SK-N-SH (cell line): ENCODE results near the gene HMG20A. TPM values are rescaled to one million over a fixed set of nuclear protein-coding genes. Genes with fewer than 3 reads are reported as not detected.

Experiments
- CTCF ChIA-PET: fragments of 300-600, 350-600 bp; formaldehyde crosslinking; extraction: SDS; loops from one replicate; lab custom pipeline; 2021; lab: Yijun Ruan, JAX
- POLR2A ChIA-PET: fragments of 350-600 bp; sonication (Branson Sonifier 250); formaldehyde crosslinking; extraction: SDS; loops from one replicate; lab custom pipeline; 2020; ENCODE audit warnings: antibody characterized with exemption, inconsistent platforms; lab: Yijun Ruan, JAX
- DNase-seq: peaks from one replicate; pipeline ENCODE4 v3.0.0; 2012
- H2AFZ ChIP-seq: fragments of 200-600 bp; sonication (generic); 2 replicates; pipeline ENCODE4 v1.8.1; 2016; ENCODE audit warnings: antibody characterized with exemption, mild to moderate bottlenecking, low read depth
- H3F3A ChIP-seq: fragments of 200-600 bp; sonication (generic); replicated peaks from 2 replicates; pipeline ENCODE3; 2016; ENCODE audit warnings: antibody characterized with exemption, mild to moderate bottlenecking; ENCODE audit not compliant: insufficient read depth
- H3K27ac ChIP-seq, 2 experiments: fragments of 200-500 bp in 1 of 2; fragments of 200-600 bp in 1 of 2; sonication (Bioruptor generic) in 1 of 2; sonication (generic), shearing (Covaris generic) in 1 of 2; 2 replicates each; pipeline versions ENCODE4 v1.5.1 to v1.6.1; 2014 to 2016; ENCODE audit warnings: low read depth in 2 of 2, inconsistent platforms in 1 of 2, low read length in 1 of 2, mild to moderate bottlenecking in 1 of 2, mixed read lengths in 1 of 2
- H3K27me3 ChIP-seq: fragments of 200-600 bp; sonication (generic), shearing (Covaris generic); 2 replicates; pipeline ENCODE4 v1.6.1; 2016; ENCODE audit warnings: mixed run types; ENCODE audit not compliant: insufficient read depth
- H3K36me3 ChIP-seq, 2 experiments: fragments of 200-500 bp in 1 of 2; fragments of 200-600 bp in 1 of 2; sonication (Bioruptor generic) in 1 of 2; sonication (generic) in 1 of 2; replicated peaks in 1 of 2; 2 replicates each; pipeline versions ENCODE3 to v1.5.1; 2014 to 2016; ENCODE audit warnings: low read length in 1 of 2, mild to moderate bottlenecking in 1 of 2; ENCODE audit not compliant: insufficient read depth in 2 of 2, control insufficient read depth in 1 of 2
- H3K4me1 ChIP-seq, 2 experiments: fragments of 200-500 bp in 1 of 2; fragments of 200-600 bp in 1 of 2; sonication (Bioruptor generic) in 1 of 2; sonication (generic), shearing (Covaris generic) in 1 of 2; 2 replicates each; pipeline versions ENCODE4 v1.5.1 to v1.6.1; 2014 to 2016; ENCODE audit warnings: low read depth in 1 of 2, low read length in 1 of 2, mixed run types in 1 of 2; ENCODE audit not compliant: insufficient read depth in 2 of 2, control insufficient read depth in 1 of 2
- H3K4me2 ChIP-seq: fragments of 200-600 bp; sonication (generic), shearing (Covaris generic); 2 replicates; pipeline ENCODE4 v1.6.1; 2017; ENCODE audit warnings: mixed run types
- H3K4me3 ChIP-seq, 2 experiments: fragments of 200-500 bp in 1 of 2; fragments of 200-600 bp in 1 of 2; sonication (Bioruptor generic) in 1 of 2; sonication (generic), shearing (Covaris generic) in 1 of 2; 2 replicates each; pipeline versions ENCODE4 v1.5.1 to v1.8.1; 2014 to 2016; ENCODE audit warnings: low read depth in 2 of 2, inconsistent platforms in 1 of 2, low read length in 1 of 2, mild to moderate bottlenecking in 1 of 2, mixed read lengths in 1 of 2, moderate library complexity in 1 of 2
- H3K79me2 ChIP-seq: fragments of 200-600 bp; sonication (generic); 2 replicates; pipeline ENCODE4 v1.8.1; 2017; ENCODE audit warnings: mild to moderate bottlenecking; ENCODE audit not compliant: insufficient read depth
- H3K9ac ChIP-seq: fragments of 200-600 bp; sonication (generic); 2 replicates; pipeline ENCODE4 v1.6.1; 2017; ENCODE audit warnings: mixed run types
- H3K9me2 ChIP-seq: fragments of 200-600 bp; sonication (generic); 2 replicates; pipeline ENCODE4 v1.6.1; 2017; ENCODE audit warnings: mixed run types
- H3K9me3 ChIP-seq: fragments of 200-600 bp; sonication (generic); 2 replicates; pipeline ENCODE4 v1.6.1; 2017; ENCODE audit warnings: mixed run types, mild to moderate bottlenecking, moderate library complexity
- H4K20me1 ChIP-seq: fragments of 200-600 bp; sonication (generic); 2 replicates; pipeline ENCODE4 v1.6.1; 2017; ENCODE audit warnings: mild to moderate bottlenecking, mixed run types; ENCODE audit not compliant: insufficient read depth
- EP300 ChIP-seq, 2 experiments: IDR thresholded peaks; 2 replicates each; pipeline versions ENCODE4 v1.4.0 to v1.6.1; 2012; ENCODE audit warnings: borderline replicate concordance in 1 of 2, low read depth in 1 of 2, low read length in 1 of 2
- EZH2phosphoT487 ChIP-seq: fragments of 200-600 bp; sonication (generic); IDR thresholded peaks from 2 replicates; pipeline ENCODE4 v1.6.1; 2017; ENCODE audit warnings: low read depth, mixed run types, mild to moderate bottlenecking, antibody characterized with exemption, moderate library complexity, borderline replicate concordance
- FOXM1 ChIP-seq: IDR thresholded peaks from 2 replicates; pipeline ENCODE4 v1.4.0; 2012; ENCODE audit warnings: low read depth, mild to moderate bottlenecking
- MEF2A ChIP-seq: IDR thresholded peaks from 2 replicates; pipeline ENCODE4 v1.4.0; 2012; ENCODE audit warnings: low read depth, borderline replicate concordance
- MXI1 ChIP-seq: IDR thresholded peaks from 2 replicates; pipeline ENCODE4 v1.6.1; 2012; ENCODE audit warnings: mild to moderate bottlenecking, low read depth, low read length, improper control_type of control experiment
- RAD21 ChIP-seq: IDR thresholded peaks from 2 replicates; pipeline ENCODE4 v1.6.1; 2012; ENCODE audit warnings: mild to moderate bottlenecking, low read length
- RCOR1 ChIP-seq: fragments of 150-350 bp; IDR thresholded peaks from 2 replicates; pipeline ENCODE4 v1.6.1; 2017; ENCODE audit warnings: antibody characterized with exemption, low read length
- REST ChIP-seq: IDR thresholded peaks from 2 replicates; pipeline ENCODE4 v1.6.1; 2012; ENCODE audit warnings: mild to moderate bottlenecking, low read depth, low read length, moderate library complexity
- RXRA ChIP-seq: IDR thresholded peaks from 2 replicates; pipeline ENCODE4 v1.4.0; 2012; ENCODE audit warnings: low read depth, mild to moderate bottlenecking, borderline replicate concordance
- SMC3 ChIP-seq: IDR thresholded peaks from 2 replicates; pipeline ENCODE4 v1.6.1; 2012; ENCODE audit warnings: low read depth, low read length, improper control_type of control experiment
- TCF12 ChIP-seq: IDR thresholded peaks from 2 replicates; pipeline ENCODE4 v1.4.0; 2012
- TEAD4 ChIP-seq: IDR thresholded peaks from 2 replicates; pipeline ENCODE4 v1.4.0; 2012; ENCODE audit warnings: mild to moderate bottlenecking, borderline replicate concordance; ENCODE audit not compliant: insufficient read depth
- ZBTB33 ChIP-seq: IDR thresholded peaks from 2 replicates; pipeline ENCODE4 v1.4.0; 2012; ENCODE audit warnings: low read depth, borderline replicate concordance
- WGBS: methylation state at CpG from one replicate; pipeline ENCODE4 v1.1.6; 2017; ENCODE audit warnings: low lambda C conversion rate; 5-methylcytosine and 5-hydroxymethylcytosine counted together
- polyA plus RNA-seq, 3 experiments: library from polyadenylated mRNA; depleted of rRNA; stranded (reverse); fragments of >200 nt; gene quantifications; 2 replicates each; pipeline ENCODE4 v1.2.3, GENCODE V29; 2012
- TF ChIP-seq, protein P1 (sequence below): IDR thresholded peaks from 2 replicates; pipeline ENCODE4 v1.4.0; 2012; ENCODE audit warnings: low read depth
- TF ChIP-seq, protein P2 (sequence below): IDR thresholded peaks from 2 replicates; pipeline ENCODE4 v1.4.0; 2012; ENCODE audit warnings: low read depth, borderline replicate concordance
- TF ChIP-seq, protein P3 (sequence below): IDR thresholded peaks from 2 replicates; pipeline ENCODE4; 2012

The HMG20A gene
- polyA plus RNA-seq, 1 of the 3 experiments (the other 2 are of a cell fraction): 27.7 TPM

- 91% methylated on average over 5 of the region's 5 CpGs for WGBS
- no peak overlapping the region for H3K4me3 ChIP-seq
- TF ChIP-seq SMC3 (no peak), ZBTB33 (no peak), RXRA (no peak), TCF12 (no peak), TEAD4 (no peak), REST (no peak), EP300 (IDR thresholded peaks at IDR 0.05; ENCODE audit: borderline replicate concordance in 1 of 2, low read depth in 1 of 2, low read length in 1 of 2) (no peak), RAD21 (no peak), MEF2A (no peak), RCOR1 (no peak), EZH2phosphoT487 (no peak), FOXM1 (no peak), MXI1 (no peak)
- TF ChIP-seq, protein P1, sequence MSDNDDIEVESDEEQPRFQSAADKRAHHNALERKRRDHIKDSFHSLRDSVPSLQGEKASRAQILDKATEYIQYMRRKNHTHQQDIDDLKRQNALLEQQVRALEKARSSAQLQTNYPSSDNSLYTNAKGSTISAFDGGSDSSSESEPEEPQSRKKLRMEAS: no peak
- TF ChIP-seq, protein P2, sequence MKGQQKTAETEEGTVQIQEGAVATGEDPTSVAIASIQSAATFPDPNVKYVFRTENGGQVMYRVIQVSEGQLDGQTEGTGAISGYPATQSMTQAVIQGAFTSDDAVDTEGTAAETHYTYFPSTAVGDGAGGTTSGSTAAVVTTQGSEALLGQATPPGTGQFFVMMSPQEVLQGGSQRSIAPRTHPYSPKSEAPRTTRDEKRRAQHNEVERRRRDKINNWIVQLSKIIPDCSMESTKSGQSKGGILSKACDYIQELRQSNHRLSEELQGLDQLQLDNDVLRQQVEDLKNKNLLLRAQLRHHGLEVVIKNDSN: no peak
- TF ChIP-seq, protein P3, sequence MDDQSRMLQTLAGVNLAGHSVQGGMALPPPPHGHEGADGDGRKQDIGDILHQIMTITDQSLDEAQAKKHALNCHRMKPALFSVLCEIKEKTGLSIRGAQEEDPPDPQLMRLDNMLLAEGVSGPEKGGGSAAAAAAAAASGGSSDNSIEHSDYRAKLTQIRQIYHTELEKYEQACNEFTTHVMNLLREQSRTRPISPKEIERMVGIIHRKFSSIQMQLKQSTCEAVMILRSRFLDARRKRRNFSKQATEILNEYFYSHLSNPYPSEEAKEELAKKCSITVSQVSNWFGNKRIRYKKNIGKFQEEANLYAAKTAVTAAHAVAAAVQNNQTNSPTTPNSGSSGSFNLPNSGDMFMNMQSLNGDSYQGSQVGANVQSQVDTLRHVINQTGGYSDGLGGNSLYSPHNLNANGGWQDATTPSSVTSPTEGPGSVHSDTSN: no peak
- TF ChIP-seq, all 33 proteins: peak for 0
- CTCF ChIA-PET: no interaction called here
- H3K79me2 ChIP-seq: peaks cover 98% of the 10 kb centered on the region
- H3K9ac ChIP-seq: no peak overlapping the region
- POLR2A ChIA-PET: no interaction called here
- H3K9me2 ChIP-seq: no peaks in the 10 kb centered on the region
- H2AFZ ChIP-seq: no peak overlapping the region
- no peak overlapping the region for H3K27ac ChIP-seq
- no peaks in the 10 kb centered on the region for H3K36me3 ChIP-seq
- H3K9me3 ChIP-seq: no peaks in the 10 kb centered on the region
- no peak for DNase-seq
- no peaks in the 10 kb centered on the region for H3K27me3 ChIP-seq
- no peaks in the 10 kb centered on the region; a peak in 1 of 4 replicates for H3K4me1 ChIP-seq
- H3K4me2 ChIP-seq: no peak overlapping the region
- peaks cover 24% of the 10 kb centered on the region for H3F3A ChIP-seq
- H4K20me1 ChIP-seq: peaks cover 68% of the 10 kb centered on the region
Observed at GRCh38 chr15:77371850-77372563, 48.7 kb upstream of the HMG20A start.
